HK-2 (cell line): ENCODE results near the gene PLCG2.
A peak's percentile ranks its signal among the peaks of the same experiment; 100 is the strongest.
"Not testable (repeated sequence)": the region's sequence is repeated elsewhere in the genome, so short reads cannot be mapped to it uniquely, and the experiment has no call there.

Experiments used
- DNase-seq: peaks from one replicate; pipeline ENCODE4 v3.0.0-alpha.2; 2018; ENCODE audit not compliant: unreplicated experiment

The PLCG2 gene

DNA sequence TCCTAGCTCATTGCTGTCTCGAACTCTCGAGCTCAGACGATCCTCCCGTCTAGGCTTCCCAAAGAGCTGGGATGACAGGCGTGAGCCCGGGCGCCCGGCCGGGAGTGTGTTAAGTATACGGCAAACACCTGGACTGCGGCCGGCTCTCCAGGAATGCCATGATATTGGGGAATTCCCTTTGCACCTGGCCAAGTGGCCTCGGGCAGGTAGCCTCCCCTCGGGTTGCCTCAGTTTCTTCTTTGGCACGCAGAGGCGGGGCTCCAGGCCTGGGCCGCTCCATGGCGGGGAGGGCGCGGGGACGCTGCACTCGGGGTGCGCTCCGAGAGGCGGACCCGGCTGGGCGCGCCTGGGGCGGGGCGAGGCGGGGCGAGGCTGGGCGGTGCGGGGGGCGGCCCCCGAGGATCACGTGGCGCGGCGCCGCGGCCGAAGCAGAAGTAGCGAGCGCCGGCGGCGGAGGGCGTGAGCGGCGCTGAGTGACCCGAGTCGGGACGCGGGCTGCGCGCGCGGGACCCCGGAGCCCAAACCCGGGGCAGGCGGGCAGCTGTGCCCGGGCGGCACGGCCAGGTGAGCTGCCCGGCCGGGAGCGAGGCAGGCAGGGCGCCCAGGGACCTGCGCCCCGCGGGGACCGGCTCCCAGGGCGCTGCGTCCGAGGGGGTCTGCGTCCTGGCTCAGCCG, at the start of gene PLCG2:
PLCG2 (plus strand) TSS at position 431 of the 675 bp plus-strand sequence. CDS start 6,699 bp downstream, outside the sequence.
- DNase-seq, result peak; percentile 69

- DNase-seq, result no peak
Measured at GRCh38 chr16:81729451-81729850, 49.6 kb upstream of the PLCG2 start.

GRCh38 chr16:81730090-81731051, 48.7 kb upstream of the PLCG2 start:
- peak; percentile 88 for DNase-seq

DNA sequence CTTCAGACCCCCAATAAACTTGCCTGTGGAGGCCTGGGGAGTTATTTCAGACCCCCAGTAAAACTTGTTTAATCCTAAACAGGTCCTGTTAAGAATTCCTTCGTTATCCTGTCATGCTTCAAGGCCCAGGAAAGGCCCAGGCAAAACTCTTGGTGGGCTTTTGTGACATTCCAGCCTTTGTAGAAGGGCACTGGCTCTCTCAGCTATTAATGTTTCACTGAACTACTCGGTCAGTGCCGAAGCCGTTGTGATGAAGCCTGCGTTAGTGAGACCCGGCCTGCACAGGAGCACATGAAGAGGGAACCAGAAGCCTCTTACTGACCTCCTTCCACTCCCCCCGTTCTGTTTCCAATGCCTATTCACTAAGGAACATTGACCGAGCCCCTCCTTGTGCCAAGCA, 47.4 kb upstream of the PLCG2 start:
- no peak for DNase-seq

DNA sequence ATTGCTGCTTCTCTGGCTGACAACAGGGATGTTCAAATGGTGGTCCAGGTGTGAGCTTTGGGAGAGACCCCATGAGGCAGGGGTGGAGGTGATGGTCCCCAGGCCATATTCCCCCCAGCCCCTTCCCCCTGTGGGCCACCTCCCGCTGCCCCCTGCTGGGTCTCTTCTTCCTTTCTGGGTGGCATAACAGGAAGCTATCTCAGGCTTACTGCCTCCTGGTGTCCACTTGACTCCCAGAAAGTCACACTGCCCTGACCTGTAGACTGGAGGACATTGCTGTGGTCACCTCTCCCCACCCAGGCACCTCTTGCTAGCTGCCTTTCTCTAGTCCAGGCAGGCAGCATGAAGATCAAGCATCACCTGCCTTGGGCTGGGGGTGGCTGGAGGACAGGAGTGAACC, 46.4 kb upstream of the PLCG2 start:
- no peak for DNase-seq

- no peak for DNase-seq
Measured at GRCh38 chr16:81733295-81733694, 45.8 kb upstream of the PLCG2 start.

DNA sequence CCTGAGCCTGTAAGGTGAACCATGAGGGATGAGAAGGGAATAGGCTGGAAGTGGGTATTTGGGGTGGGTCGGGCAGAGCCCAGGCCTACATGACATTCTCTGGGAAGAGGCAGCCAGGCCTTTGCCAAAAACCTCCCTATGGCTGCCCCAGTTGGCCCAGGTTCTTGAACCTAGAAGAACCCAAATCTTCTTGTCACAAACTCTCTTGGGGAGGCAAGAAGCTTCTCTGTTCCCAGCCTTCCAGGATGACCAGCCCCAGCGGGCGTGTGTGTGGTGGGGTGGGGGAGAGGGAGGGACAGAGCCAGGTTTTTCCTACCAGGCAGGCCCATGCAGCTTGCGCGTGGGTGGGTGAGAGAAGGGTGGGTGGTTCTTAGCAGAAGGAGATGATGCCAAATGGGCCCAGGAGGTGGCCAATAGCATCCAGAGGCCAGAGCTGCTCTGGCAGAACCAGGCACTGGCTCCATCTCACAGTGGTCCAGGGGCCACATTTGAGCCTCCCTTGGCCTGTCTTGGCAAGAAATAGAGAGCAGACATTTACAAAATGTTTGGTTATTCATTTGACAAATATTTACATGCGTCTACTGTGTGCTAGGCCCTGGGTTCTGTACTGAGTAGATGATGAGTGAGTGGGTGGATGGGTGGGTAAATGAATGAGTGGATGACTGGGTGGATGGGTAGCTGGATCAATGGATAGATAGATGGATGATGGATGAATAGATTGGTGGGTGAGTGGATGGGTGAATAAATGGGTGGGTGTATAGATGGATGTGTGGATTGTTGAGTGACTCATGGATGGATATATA, 44.3 kb upstream of the PLCG2 start:
- no peak for DNase-seq

GRCh38 chr16:81737885-81738536, 41.1 kb upstream of the PLCG2 start:
- DNase-seq, result peak; percentile 82

DNA sequence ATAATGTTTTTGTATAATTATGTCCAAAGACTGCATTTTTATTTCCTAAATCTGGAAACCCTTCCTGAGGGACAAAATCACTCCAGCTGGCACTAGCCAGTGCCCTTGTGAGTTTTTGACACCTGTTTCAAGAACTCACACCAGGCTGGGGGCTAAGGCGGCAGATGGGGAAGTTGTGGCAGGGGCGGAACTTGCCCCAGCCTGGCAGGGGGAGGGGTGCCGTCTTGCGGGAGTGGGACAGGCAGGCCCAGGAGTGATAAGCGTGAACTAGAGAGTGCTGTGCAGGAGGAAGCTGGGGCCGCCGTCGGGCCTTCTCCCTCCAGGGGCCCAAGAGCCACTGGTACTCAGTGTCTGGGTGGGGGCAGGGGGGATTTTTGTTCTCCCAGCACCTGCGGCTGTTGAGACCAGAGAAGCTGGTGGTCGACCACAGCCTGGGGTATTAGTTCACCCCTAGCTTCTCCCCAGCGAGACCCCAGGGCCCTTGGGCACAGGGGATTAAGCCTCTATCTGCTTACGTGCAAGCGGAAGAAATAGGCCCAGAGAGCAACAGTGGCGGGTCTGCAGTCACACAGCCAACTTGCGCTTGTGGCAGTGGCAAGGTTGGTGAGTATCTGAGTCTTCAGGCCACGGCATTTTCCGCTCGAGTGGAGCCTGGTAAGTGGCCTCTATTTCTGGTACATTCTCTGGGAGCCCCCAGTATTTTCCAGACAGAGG, 40.2 kb upstream of the PLCG2 start:
- no peak for DNase-seq

DNA sequence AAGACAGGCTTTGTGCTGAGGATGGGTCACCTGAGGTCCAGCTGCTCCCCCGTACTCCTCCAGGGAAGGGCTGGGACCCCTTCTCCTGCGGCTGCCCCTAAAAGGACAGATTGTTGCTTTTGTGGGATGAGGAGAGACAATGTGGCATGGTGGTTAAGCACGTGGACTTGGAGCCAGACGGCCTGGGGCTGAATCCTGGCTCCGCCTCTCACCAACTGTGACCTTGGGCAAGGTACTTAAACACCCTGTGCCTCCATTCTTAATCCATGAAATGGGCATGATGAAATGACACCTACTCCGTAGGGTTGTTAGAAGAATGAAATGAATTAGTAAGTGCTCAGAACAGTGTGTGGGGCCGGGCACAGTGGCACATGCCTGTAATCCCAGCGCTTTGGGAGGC, 39.6 kb upstream of the PLCG2 start:
- no peak for DNase-seq

GRCh38 chr16:81740169-81740568, 38.9 kb upstream of the PLCG2 start:
- no peak for DNase-seq

DNA sequence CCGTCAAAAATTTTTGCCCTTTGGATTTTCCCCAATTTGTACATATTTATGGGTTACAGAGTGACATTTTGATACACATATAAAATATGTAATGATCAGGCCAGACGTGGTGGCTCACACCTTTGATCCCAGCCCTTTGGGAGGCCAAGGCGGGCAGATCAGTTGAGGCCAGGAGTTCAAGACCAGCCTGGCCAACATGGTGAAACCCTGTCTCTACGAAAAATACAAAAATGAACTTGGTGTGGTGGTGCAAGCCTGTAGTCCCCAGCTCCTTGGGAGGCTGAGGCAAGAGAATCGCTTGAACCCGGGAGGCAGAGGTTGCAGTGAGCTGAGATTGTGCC, 37.7 kb upstream of the PLCG2 start:
- DNase-seq, result not testable (repeated sequence)

- DNase-seq, result no peak
Measured at GRCh38 chr16:81744385-81744784, 34.7 kb upstream of the PLCG2 start.

DNA sequence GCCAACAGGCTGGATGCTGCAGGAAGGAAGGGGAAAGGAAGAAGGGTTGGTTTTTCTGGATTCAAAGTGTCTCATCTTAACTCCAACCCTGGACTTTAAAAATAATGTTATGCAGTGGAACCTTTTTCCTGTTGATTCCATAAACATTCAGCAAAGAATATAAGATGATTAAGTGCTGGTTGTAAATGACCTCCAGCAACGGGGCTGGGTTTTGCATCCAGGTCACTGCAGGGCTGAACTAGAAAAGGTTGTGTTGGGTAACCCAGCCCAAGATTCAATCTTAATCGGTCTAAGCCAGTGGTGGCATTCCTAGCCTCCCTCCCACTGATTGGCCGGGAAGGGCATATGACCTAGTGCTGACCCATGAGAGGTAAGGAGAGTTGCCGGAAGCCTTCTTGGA, 34.2 kb upstream of the PLCG2 start:
- DNase-seq, result no peak

DNA sequence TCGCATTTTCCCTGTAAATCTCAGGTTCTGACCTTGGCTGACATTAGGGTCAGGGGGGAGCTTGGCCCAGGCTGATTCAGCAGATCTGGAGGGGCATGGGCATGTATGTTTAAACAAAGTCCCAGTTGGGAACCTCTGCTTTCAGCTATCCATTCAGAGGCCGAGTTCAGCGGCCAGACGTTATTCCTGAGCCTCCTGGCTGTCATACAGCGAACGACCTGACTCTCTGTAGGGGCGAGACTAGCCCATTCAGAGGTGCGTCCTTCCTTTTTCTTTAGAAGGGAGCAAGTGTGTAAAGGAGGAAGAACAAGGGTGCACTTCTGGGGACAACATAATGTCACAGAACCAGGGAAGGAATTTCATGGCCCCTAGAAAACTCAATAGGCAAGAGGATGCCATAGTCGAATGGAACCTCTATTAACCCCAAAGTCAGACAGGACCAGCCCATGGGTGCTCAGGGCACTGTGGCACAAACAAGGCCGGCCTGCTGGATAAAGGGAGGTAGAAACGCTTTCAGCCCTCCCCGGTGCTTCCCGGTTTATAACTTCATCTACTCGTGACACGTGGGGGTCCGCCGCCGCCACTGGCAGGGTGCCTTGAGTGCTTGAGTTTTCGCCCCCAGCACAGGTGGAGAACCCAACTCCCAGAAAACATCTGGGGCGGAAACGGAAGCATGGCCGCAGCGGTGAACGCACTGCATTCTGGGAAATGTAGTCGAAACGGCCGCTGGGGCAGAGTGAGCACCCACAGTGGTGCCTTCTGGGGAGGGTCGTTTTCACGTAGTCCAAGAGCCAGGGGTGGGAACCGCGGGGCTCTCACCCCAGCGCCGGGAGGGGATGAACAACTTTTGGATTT, 33.2 kb upstream of the PLCG2 start:
- DNase-seq, result peak; percentile 59

GRCh38 chr16:81746566-81746965, 32.5 kb upstream of the PLCG2 start:
- no peak for DNase-seq

- no peak for DNase-seq
Measured at GRCh38 chr16:81748476-81749198, 30.5 kb upstream of the PLCG2 start.

- no peak for DNase-seq
Measured at GRCh38 chr16:81752225-81752875, 26.7 kb upstream of the PLCG2 start.

- DNase-seq, result no peak
Measured at GRCh38 chr16:81752876-81753227, 26.2 kb upstream of the PLCG2 start.
